Kidney glomerular epithelial cell (primary cell): ENCODE results near the gene PRKAG2.
"Not testable (repeated sequence)": the region's sequence is repeated elsewhere in the genome, so short reads cannot be mapped to it uniquely, and the experiment has no call there.

Source experiments
- DNase-seq: peaks from one replicate; lab custom pipeline; 2025; lab: John Stamatoyannopoulos, UW

PRKAG2 gene

DNA sequence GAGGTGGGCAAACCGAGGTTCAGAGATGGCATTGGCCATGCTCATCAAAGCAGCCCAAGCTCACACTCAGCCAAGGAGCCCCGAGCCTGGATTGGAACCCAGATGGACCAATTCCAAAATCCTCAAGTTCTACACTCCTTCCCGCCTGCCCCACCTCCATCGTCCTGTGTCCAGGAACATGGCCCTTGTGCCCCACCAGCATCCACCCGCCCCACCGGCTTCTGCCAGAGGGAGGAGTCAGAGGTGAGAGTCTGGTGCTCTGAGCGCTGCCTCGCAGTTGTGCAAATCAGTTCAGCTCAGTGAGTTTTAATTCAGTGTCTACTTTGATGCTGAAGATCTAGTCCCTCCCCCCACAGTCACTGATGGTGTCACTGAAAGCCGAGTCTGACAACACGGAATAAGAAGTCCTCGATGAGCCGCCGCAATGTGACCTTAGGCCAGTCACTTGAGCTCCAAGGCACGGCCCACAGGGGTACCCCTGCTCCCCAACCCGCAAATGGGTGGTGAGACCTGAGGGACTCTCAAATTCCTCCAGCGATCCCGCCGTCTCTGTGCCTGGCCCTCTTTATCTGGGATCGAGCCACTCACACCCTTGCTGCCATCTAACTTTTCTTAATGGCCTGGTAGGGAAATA lies 26.3 kb downstream of the PRKAG2 start:
- no peak for DNase-seq

DNA sequence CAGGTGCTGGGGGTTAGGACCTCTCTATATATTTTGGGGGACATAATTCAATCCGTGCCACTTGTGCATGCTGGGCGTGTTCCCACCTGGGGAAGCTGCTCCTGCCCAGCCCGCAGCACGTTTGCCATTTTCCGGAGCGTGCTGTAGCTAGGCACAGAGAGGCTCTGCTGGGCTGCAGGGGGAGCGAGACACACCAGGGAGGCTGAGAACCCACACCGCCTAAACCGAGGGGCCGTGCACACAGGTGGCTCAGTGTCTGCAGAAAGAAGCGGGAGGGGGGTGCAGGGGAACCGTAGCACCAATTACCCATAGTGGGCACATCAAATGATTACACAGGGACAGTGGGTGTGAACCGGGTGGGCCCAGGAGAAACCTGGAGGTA lies 27.0 kb downstream of the PRKAG2 start:
- DNase-seq: no peak

DNA sequence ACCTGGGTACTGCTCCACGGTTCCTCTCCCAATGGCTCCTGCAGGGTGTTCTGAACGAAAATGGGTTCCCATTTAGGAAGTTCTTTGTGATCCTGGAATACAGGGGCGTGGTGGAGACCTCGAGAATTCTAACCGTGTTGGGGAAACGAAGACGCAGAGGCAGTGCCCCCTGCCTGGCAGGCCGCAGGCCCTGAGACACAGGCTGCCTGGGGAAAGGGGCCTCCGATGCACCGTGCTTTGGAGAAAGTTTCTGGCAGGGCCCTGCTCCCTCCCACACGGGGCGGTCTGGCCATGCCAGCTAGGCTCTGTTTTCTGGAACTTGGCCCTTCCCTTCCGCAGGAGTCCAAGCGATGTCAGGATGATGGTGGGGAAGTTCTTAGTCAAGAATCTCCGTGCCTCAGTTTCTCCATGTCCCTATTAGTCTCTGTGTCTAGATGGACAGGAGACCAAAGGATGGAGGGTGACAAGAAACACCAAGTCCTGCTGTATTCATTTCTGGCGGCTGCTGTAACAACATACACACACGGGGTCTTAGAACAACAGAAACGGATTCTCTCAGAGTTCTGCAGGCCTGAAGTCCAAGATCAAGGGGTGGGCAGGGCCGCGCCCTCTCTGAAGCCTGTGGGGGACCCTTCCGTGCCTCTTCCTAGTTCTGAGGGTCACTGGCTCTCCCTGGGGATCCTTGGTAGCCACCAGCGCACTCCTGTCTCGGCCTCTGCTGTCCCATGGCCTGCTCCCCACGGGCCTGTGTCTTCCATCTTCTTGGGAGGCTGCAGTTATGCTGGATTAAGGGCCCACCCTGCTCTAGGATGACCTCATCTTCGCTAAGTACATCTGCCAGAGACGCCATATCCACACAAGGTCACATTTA lies 27.7 kb downstream of the PRKAG2 start:
- DNase-seq: no peak

GRCh38 chr7:151847681-151848081 lies 29.2 kb downstream of the PRKAG2 start:
- DNase-seq: no peak

GRCh38 chr7:151847136-151847535 lies 29.8 kb downstream of the PRKAG2 start:
- DNase-seq: no peak

DNA sequence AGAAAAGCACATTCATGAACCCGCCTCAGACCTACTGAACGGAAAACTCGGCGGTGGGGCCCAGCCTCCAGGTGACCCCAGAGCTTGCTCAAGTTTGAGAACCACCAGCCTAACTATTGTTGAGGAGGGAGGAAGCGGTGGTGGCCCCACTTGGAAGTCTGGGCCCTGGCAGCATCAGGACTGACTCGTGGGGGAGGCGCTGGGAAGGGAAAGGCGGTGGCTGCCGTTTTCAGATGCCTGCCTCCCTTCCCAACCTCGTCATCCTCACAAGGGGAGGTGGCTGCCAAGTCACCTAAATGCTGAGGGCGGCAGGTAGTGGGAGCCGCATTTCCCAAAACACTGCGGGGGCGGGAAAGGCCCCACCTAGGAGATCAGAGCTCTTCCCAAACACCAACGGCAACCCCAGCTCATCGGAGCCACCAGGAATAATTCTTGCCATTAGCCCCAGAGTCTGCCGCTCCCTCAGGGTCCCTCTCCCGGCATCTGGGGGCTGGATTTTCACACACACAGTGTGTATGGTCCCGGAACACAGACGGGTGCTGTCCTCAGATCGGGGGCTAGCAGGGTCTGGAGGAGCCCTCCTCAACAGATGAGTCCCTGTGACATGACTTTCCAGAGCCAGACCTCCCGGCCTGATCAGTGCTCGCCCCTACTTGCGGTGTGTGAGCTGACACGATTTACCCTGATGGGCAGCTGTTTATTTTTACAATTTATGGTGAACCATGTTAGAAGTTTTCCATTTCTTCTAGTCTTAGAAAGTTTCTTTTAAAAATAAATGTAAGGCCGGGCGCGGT lies 31.3 kb downstream of the PRKAG2 start:
- no peak for DNase-seq

- DNase-seq: no peak
Measured at GRCh38 chr7:151844825-151845200, 32.1 kb downstream of the PRKAG2 start.

- DNase-seq: peak; percentile 53
Measured at GRCh38 chr7:151844071-151844824, 32.7 kb downstream of the PRKAG2 start.

DNA sequence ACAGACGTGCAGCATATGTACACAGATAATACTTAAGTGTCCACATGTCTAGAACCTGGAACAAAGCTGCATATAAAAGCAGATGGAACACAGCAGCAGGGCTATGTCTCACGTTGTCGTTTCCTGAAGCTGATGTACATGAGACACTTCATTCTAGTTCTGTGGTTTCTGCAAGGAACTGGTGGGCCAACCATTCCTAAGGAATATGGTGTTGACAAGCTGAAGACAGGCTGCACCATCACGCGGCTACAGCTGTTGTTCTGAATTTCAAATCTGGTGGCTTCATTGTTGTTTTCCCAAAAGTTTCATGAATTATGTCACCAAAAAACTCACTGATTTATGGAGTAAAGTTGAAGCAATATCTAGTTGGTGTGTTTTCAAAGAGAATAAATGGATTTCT lies 33.7 kb downstream of the PRKAG2 start:
- DNase-seq: no peak

GRCh38 chr7:151841395-151842051 lies 35.4 kb downstream of the PRKAG2 start:
- DNase-seq: not testable (repeated sequence)

- no peak for DNase-seq
Measured at GRCh38 chr7:151840088-151840910, 36.6 kb downstream of the PRKAG2 start.

DNA sequence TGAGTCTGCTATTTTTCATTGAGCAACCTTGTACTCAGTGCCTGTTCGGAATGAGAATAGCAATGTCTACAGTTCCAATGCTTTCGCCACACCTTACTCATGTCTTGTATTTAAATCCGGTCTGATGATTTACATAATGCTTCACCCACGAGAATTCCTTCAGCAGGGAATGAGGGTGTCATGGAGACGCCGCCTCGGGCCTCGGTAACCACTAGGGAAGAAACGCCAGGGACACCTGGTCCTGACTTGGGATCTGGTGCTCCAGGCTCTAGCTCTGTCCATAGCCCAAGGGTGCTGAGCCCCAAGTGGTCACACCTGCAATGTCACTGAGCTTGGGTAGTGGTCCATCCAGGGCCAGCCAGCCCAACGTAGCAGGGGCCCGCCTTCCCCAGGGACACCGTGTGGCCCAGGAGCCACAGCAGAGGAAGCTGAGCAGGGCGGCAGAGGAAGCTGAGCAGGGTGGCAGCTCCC lies 37.4 kb downstream of the PRKAG2 start:
- no peak for DNase-seq

DNA sequence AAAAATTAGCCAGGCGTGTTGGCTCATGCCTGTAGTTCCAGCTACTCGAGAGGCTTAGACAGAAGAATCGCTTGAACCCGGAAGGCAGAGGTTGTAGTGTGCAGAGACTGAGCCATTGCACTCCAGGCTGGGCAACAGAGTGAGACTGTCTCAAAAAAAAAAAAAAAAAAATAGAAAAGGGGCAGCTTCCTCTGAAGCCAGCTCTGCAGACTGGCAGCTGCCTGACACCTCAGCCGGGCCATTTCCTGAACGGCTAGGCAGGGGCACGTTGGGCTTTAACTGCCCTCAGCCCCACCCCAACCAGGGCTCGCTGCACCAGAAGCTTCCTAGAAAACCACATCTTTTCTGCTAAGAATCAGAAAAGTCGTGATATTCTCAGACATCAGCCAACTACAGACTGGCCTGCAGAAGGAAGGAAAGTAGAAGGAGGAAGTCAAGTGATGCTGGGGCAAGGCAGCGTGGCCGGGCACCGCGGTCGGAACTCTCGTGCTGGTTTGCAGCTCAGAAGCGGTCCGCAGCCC lies 38.0 kb downstream of the PRKAG2 start:
- DNase-seq: no peak

GRCh38 chr7:151838072-151838471 lies 38.8 kb downstream of the PRKAG2 start:
- DNase-seq: no peak

DNA sequence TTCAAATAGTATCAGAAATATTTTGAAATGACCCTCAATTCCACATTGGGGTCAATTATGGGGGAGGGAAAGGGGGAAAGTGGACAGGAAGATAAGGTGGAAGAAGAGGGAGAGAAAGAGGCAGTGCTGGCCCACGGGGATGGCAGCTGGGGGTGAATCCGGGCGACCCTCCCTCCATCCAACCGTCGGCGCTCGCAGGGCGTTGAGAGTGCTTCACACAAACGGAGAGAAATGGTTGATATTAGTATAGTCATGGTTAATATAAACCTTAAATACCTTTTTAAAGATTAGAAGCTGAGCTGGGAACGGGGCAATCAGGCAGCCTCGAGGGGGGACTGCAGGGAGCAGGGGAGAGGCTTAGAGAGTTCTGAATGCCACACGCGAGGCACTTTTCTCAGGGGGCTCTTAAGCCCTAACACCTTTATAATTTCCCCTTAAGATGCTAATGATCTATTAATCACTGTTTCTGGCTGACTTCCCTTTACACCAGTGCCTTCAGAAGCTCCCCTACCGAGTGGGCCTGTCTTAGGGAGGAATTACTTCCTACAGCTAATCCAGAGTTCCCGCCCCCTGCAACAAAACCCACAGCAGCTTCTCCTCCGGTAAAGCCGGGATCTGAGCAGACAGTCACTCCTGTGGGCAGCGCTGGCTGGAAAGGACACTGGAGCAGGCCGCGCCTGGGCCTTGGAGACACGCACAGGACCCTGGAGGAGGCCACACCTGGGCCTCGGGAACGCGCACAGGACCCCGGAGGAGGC lies 39.5 kb downstream of the PRKAG2 start:
- DNase-seq: no peak

GRCh38 chr7:151836927-151837205 lies 40.0 kb downstream of the PRKAG2 start:
- DNase-seq: no peak

- no peak for DNase-seq
Measured at GRCh38 chr7:151836191-151836926, 40.6 kb downstream of the PRKAG2 start.

GRCh38 chr7:151835636-151836035 lies 41.3 kb downstream of the PRKAG2 start:
- no peak for DNase-seq
